ENCODE results near the gene GFY. TPM values are rescaled to one million over a fixed set of nuclear protein-coding genes. Genes with fewer than 3 reads are reported as not detected.
A peak's percentile ranks its signal among the peaks of the same experiment; 100 is the strongest.
"Not testable (repeated sequence)": the region's sequence is repeated elsewhere in the genome, so short reads cannot be mapped to it uniquely, and the experiment has no call there.

The GFY gene
- total RNA-seq, 1 experiment from 2014 or later = not detected

DNA sequence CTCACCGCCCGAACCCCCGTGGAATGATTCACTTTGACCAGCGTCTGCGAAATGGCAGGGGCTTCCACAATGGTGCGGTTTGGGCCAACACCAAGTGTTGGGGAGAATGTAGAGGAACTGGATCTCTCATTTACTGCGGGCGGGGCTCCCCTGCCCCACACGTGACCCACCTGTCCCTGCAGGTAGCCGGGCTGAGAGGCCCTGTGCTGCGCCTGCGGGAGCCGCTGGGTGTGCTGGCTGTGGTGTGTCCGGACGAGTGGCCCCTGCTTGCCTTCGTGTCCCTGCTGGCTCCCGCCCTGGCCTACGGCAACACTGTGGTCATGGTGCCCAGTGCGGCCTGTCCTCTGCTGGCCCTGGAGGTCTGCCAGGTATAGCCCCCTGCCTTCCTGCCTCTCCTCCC lies 43.0 kb downstream of the GFY start:
- DNase-seq (ENCODE audit: low read depth) = no peak

DNA sequence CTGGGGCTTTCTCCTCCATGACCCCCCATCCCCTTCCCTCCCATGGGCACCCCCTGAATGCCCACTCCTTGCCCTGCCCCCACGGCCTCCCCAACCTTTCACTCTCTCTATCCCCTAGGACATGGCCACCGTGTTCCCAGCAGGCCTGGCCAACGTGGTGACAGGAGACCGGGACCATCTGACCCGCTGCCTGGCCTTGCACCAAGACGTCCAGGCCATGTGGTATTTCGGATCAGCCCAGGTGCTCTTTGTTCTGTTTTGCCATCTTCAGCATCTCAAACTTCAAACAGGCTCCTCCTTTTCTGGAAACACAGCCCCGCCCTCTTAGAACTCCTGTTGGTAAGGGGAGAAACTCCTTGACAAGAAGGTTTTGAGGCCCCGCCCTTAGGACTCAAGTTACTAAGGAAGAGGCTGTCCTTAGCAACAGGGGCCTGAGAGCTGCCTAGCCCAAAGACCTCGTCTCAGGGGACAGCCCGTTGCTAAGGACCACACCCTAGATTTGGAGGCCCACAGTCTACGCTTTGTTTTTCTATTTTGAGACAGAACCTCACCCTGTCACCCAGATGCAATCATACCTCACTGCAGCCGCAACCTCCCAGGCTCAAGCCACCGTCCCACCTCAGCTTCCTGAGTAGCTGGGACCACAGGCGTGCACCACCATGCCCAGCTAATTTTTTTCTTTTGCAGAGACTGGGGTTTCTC lies 43.7 kb downstream of the GFY start:
- peak; percentile 52 for DNase-seq (ENCODE audit: low read depth)

DNA sequence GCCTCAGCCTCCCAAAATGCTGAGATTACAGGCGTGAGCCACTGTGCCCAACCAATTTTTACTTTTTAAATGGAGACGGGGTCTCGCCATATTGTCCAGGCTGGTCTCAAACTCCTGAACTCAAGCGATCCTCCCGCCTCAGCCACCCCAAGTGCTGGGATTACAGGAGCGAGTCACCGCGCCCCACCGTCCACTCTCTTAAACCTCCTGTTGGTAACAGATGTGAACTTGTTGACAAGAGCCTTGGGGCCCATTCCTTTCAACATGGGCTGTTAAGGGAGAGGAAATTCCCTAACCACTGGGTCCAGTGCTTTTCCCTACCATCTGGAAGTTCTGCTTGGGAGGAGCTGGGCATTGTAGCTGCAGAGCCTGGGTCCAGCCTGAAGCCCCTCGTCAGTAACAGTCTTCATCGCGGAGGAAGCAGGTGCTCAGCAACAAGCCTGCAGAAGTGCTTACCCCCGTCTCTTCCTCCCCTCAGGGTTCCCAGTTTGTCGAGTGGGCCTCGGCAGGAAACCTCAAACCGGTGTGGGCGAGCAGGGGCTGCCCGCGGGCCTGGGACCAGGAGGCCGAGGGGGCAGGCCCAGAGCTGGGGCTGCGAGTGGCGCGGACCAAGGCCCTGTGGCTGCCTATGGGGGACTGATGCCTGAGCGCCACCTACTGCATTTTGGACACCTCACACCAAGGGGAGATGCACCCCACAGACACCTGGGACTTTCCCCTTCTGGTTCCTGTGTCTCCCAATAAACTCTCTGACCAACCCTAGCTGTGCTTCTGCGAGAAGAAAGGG lies 44.8 kb downstream of the GFY start:
- no peak for DNase-seq (ENCODE audit: low read depth)

DNA sequence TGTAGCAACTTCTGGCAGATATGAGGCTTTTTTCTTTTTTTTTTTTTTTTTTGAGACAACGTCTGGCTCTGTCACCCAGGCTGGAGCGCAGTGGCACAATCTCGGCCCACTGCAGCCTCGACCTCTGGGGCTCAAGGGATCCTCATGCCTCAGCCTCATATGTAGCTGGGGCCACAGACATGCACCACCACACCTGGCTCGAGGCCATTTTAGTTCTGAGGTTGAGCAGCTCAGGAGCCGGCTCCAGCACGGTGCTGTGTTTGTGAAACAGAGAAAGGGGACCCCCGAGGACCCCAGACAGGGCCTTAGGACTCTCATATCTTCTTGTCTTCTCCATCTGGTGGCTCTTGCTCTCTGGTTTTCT lies 45.4 kb downstream of the GFY start:
- no peak for DNase-seq (ENCODE audit: low read depth)

DNA sequence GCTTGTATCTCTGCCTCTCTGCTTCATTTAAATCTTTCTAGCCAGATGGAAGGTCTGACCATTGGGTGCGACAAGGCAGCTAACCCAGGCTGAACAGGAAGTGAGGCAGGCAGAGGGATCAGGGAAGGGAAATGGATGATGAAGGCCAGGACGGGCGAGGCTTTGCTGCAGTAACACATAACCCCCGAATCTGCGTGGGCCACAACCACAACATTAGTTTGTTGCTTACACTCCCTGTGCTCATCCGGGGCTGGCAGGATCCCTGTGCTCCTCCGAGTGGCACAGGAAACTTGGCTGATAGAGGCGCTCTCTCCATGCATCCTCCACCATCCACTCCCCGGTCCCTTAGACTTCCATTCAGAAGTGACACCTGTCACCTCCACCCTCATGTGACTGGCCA lies 47.7 kb downstream of the GFY start:
- no peak for DNase-seq (ENCODE audit: low read depth)

DNA sequence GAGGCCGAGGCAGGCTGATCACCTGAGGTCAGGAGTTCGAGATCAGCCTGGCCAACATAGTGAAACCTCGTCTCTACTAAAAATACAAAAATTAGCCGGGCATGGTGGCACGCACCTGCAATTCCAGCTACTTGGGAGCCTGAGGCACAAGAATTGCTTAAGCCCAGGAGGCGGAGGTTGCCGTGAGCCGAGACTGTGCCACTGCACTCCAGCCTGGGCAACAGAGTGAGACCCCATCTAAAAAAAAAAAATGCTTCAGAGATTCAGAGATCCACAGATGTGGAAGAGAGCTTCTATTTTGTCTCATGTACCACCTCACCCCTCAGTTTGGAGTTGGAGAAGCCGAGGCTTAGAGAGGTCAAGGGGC lies 48.3 kb downstream of the GFY start:
- not testable (repeated sequence) for DNase-seq (ENCODE audit: low read depth)

DNA sequence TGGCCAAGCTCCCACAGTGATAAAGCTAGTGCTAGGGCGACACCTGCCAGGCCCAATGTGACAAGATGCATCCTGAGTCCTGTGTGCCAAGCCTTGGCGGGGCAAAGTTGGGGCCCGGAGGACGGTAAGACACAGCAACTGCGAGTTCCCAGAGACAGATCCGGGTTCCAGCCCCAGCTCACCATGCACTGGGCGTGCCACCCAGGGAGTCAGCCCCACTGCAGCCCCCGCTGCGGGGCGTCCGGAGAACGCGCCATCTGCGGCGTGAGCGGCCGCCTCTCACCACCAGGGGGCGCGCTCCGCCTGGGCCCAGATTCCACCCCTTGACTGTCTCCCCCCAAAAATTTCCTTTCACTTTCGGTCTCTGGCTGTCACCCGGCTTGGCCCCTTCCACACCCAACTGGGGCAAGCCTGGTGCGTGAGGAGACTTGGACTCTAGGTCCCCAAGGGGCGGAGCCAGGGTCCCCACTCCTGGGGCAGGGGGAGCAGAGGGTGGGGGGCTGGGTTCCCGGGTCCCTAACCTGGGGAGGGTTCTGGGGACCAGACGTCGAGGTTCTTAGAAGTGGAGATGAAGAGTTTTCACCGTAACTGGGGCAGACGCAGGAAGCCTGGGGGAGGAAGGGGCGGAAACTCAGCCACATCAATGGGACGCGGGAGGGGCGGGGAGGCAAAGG lies 48.8 kb downstream of the GFY start, which contains the start of gene FLT3LG:
FLT3LG (plus strand) TSS at position 348 of the 674 bp plus-strand sequence. CDS start 425 bp downstream, outside the sequence.
- peak; percentile 71 for DNase-seq (ENCODE audit: low read depth)

DNA sequence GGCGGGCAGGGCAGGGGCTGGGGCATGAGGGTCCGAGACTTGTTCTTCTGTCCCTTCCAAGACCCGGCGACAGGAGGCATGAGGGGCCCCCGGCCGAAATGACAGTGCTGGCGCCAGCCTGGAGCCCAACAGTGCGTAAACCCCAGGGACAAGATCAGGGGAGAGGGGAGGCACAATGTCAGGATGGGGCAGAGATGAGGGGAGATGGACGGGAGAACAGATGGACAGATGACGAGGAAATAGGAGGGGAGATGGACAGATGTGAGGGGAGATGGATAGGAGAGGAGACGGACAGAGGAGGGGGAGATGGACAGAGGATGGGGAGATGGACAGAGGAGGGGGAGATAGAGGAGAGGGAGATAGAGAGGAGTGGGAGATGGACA lies 49.3 kb downstream of the GFY start:
- DNase-seq (ENCODE audit: low read depth) = no peak

DNA sequence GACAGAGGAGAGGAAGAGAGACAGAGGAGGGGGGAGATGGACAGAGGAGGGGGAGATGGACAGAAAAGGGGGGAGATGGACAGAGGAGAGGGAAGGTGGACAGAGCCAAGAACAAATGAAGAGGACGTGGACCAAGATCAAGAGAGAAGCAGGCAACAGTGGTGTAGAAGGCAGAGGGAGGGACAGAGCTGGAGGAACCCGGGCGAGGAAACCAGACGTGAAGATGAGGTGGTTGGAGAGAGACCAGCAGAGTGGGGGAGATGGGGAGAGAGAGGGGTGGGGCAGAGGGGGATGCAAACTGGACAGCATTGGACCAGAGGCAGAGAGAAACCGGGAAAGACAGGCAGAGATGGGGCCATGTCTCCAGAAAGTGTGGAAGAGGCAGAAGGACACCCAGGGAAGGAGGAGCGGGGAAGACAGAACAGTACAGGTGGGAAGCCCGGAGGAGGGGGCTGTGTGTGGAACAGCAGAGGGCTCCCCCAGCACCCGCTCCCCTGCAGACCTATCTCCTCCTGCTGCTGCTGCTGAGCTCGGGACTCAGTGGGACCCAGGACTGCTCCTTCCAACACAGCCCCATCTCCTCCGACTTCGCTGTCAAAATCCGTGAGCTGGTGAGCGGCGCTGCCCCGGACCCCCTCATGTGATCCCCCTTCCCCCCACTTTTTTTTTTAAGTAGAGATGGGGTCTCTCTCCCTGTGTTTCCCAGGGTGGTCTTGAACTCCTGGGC lies 50.2 kb downstream of the GFY start:
- DNase-seq (ENCODE audit: low read depth) = no peak

DNA sequence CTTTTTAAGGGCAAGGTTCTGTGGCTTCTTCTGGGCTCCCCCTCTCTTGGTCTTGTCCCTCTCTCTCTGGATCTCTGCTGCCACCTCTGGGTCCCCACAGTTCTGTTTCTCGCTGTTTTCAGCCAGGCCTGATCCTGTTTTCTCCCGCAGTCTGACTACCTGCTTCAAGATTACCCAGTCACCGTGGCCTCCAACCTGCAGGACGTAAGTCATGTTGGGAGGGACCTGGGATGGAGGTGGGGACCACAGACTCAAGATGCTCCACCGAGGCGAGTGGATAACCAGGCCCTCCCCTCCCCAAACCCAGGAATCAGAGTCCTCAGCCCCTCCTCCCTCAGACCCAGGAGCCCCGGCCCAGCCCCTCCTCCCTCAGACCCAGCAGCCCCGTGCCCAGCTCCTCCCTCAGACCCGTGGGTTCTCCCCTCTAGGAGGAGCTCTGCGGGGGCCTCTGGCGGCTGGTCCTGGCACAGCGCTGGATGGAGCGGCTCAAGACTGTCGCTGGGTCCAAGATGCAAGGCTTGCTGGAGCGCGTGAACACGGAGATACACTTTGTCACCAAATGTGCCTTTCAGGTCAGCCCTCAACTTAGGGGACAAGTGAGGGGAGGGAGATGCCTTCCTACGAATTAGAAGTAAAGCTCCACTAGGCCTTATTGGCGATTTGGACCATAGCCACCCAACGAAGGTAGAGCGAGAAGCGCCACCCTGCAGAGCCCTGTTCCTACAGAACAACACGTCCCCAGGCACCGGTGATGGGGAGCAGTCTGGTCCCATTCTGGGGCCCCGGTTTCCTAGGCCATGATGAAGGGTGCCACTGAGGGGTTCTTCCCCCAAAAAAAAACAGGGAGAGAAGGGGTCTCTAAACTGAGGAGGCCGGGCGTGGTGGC lies 51.0 kb downstream of the GFY start:
- DNase-seq (ENCODE audit: low read depth) = no peak

Other genes with a start within 250 kb of the GFY start
- 0.11 TPM in 1 of 2 replicates, not detected in the other for gene SLC6A16, start 100.2 kb upstream of the GFY start, total RNA-seq (2014; rRNA removed)
- gene CD37, start 90.0 kb upstream of the GFY start, total RNA-seq (2014; rRNA removed) = not detected in 2 replicates
- gene TEAD2, start 63.0 kb upstream of the GFY start, total RNA-seq (2014; rRNA removed) = 36.9 and 39.4 TPM in 2 replicates
- 0.46 TPM in 1 of 2 replicates, not detected in the other for gene DKKL1, start 61.5 kb upstream of the GFY start, total RNA-seq (2014; rRNA removed)
- not detected in 2 replicates for gene KASH5, start 37.1 kb upstream of the GFY start, total RNA-seq (2014; rRNA removed)
- gene PTH2, start 1.9 kb upstream of the GFY start, total RNA-seq (2014; rRNA removed) = not detected in 2 replicates
- 0.46 TPM in 1 of 2 replicates, not detected in the other for gene SLC17A7, start 16.1 kb downstream of the GFY start, total RNA-seq (2014; rRNA removed)
- gene PIH1D1, start 26.4 kb downstream of the GFY start, total RNA-seq (2014; rRNA removed) = 81.1 and 90.7 TPM in 2 replicates
- 34.8 and 42.6 TPM in 2 replicates for gene ALDH16A1, start 27.8 kb downstream of the GFY start, total RNA-seq (2014; rRNA removed)
- gene FLT3LG, start 48.8 kb downstream of the GFY start, total RNA-seq (2014; rRNA removed) = 2.6 and 4.6 TPM in 2 replicates
- 1,577 and 2,027 TPM in 2 replicates for gene RPL13A, start 62.2 kb downstream of the GFY start, total RNA-seq (2014; rRNA removed)
- gene RPS11, start 71.0 kb downstream of the GFY start, total RNA-seq (2014; rRNA removed) = 2,307 and 2,635 TPM in 2 replicates
- gene FCGRT, start 87.3 kb downstream of the GFY start, total RNA-seq (2014; rRNA removed) = 95.6 and 96.2 TPM in 2 replicates
- gene RCN3, start 102.6 kb downstream of the GFY start, total RNA-seq (2014; rRNA removed) = 234 and 287 TPM in 2 replicates
- 75.2 and 76.8 TPM in 2 replicates for gene NOSIP, start 155.2 kb downstream of the GFY start, total RNA-seq (2014; rRNA removed)
- gene PRRG2, start 155.9 kb downstream of the GFY start, total RNA-seq (2014; rRNA removed) = 0.29 and 0.38 TPM in 2 replicates
- gene PRR12, start 165.8 kb downstream of the GFY start, total RNA-seq (2014; rRNA removed) = 3.8 and 5.5 TPM in 2 replicates
- 61.3 and 65.3 TPM in 2 replicates for gene RRAS, start 214.8 kb downstream of the GFY start, total RNA-seq (2014; rRNA removed)
- 23.9 and 24.8 TPM in 2 replicates for gene SCAF1, start 216.8 kb downstream of the GFY start, total RNA-seq (2014; rRNA removed)
- 55.0 and 62.7 TPM in 2 replicates for gene IRF3, start 240.5 kb downstream of the GFY start, total RNA-seq (2014; rRNA removed)
- 25.6 and 25.7 TPM in 2 replicates for gene BCL2L12, start 240.5 kb downstream of the GFY start, total RNA-seq (2014; rRNA removed)